Activated CD4-positive, alpha-beta T cell treated with anti-CD3 and anti-CD28 coated beads for 24 hours (primary cell): ENCODE measurements around the gene TCERG1.
"Not testable (repeated sequence)": the region's sequence is repeated elsewhere in the genome, so short reads cannot be mapped to it uniquely, and the experiment has no call there.

Experiments used
- DNase-seq, 2 donors: peaks; one replicate each; pipeline ENCODE4 v3.0.0-alpha.2; 2020; ENCODE audit warnings: low read depth in 2 of 2

The TCERG1 gene

GRCh38 chr5:146520731-146521130 is 73.6 kb downstream of the TCERG1 start:
- no peak for DNase-seq

GRCh38 chr5:146521403-146522106 is 74.4 kb downstream of the TCERG1 start:
- no peak for DNase-seq

- DNase-seq = no peak
Measured at GRCh38 chr5:146523698-146524097, 76.6 kb downstream of the TCERG1 start.

GRCh38 chr5:146527785-146528184 is 80.7 kb downstream of the TCERG1 start:
- no peak for DNase-seq

GRCh38 chr5:146528236-146528635 is 81.1 kb downstream of the TCERG1 start:
- DNase-seq = no peak

- DNase-seq = no peak
Measured at GRCh38 chr5:146529984-146530383, 82.9 kb downstream of the TCERG1 start.

GRCh38 chr5:146533260-146533857 is 86.2 kb downstream of the TCERG1 start:
- DNase-seq = peak; percentile 67

GRCh38 chr5:146533882-146534281 is 86.7 kb downstream of the TCERG1 start:
- DNase-seq = no peak

GRCh38 chr5:146538432-146538831 is 91.3 kb downstream of the TCERG1 start:
- no peak for DNase-seq

- DNase-seq = no peak
Measured at GRCh38 chr5:146539973-146540372, 92.8 kb downstream of the TCERG1 start.

- DNase-seq = no peak
Measured at GRCh38 chr5:146540414-146540813, 93.3 kb downstream of the TCERG1 start.

GRCh38 chr5:146541958-146542849 is 95.1 kb downstream of the TCERG1 start:
- DNase-seq = peak; percentile 58 to 65

- no peak for DNase-seq
Measured at GRCh38 chr5:146544232-146544631, 97.1 kb downstream of the TCERG1 start.

- DNase-seq = no peak
Measured at GRCh38 chr5:146548781-146549449, 101.8 kb downstream of the TCERG1 start.

GRCh38 chr5:146549615-146550014 is 102.5 kb downstream of the TCERG1 start:
- no peak for DNase-seq

GRCh38 chr5:146553446-146553845 is 106.3 kb downstream of the TCERG1 start:
- no peak for DNase-seq

- not testable (repeated sequence) for DNase-seq
Measured at GRCh38 chr5:146556884-146557283, 109.8 kb downstream of the TCERG1 start.

- no peak for DNase-seq
Measured at GRCh38 chr5:146560205-146560812, 113.2 kb downstream of the TCERG1 start.
